Adipocyte (in vitro differentiated cells): ENCODE measurements around the gene MTCP1.

Source experiments
- DNase-seq: peaks from one replicate; pipeline ENCODE4 v3.0.0-alpha.2; 2015; ENCODE audit warnings: low read depth
- H3K27me3 ChIP-seq: replicated peaks from 2 replicates; pipeline ENCODE4 v1.7.0; 2013; ENCODE audit warnings: mild to moderate bottlenecking, low read length, moderate library complexity; ENCODE audit not compliant: control insufficient read depth, insufficient read depth
- H3K36me3 ChIP-seq: 2 replicates; pipeline ENCODE4 v1.7.0; 2013; ENCODE audit warnings: low read length, mild to moderate bottlenecking, moderate library complexity; ENCODE audit not compliant: control insufficient read depth, insufficient read depth, severe bottlenecking
- H3K4me1 ChIP-seq: 2 replicates; pipeline ENCODE4 v1.7.0; 2013; ENCODE audit warnings: mild to moderate bottlenecking, low read length, moderate library complexity; ENCODE audit not compliant: control insufficient read depth, insufficient read depth
- H3K4me3 ChIP-seq: 2 replicates; pipeline ENCODE4 v1.7.0; 2013; ENCODE audit warnings: mild to moderate bottlenecking, low read length, moderate library complexity
- H3K9ac ChIP-seq: 2 replicates; pipeline ENCODE4 v1.7.0; 2013; ENCODE audit warnings: mild to moderate bottlenecking, low read length, moderate library complexity
- H3K9me3 ChIP-seq: 2 replicates; pipeline ENCODE4 v1.7.0; 2013; ENCODE audit warnings: mild to moderate bottlenecking, low read length, moderate library complexity; ENCODE audit not compliant: control insufficient read depth

The MTCP1 gene, protein sequence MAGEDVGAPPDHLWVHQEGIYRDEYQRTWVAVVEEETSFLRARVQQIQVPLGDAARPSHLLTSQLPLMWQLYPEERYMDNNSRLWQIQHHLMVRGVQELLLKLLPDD

DNA sequence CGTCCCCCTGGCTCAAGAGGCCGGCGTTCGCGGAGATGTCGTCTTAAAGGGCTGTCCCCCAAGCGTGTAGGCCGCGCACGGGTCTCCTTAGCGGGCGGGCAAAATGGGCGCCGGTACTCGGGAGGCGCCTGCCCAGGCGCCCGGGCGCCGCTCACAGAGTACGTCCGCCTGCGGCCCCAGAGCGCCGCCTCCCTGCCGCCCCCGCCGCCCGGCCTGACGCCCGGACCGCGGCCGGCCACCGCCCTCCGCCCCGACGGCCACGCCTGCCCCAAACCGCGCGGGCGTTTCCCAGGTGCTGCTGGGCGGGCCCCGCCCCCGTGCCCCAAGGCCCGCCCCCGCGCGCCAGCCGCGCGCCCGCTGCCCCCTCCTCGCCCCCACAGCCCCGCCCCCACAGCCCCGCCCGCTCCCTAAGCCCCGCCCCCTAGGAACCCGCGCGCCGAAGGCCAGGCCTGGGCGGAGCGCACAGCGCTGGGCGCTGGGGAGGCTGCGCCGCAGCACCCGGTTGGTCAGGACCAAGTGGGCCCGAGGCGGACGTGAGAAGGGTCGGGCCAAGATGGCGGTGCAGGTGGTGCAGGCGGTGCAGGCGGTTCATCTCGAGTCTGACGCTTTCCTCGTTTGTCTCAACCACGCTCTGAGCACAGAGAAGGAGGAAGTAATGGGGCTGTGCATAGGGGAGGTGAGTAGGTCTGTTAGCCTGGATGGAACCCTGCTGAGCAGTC lies at the start of gene MTCP1, which contains the start of the genes BRCC3 and CMC4:
TSS of gene MTCP1 (minus strand) at position 162 of the 719 bp plus-strand sequence. CDS start 5,126 bp downstream, outside the sequence.
TSS of gene BRCC3 (plus strand) at position 534 of the 719 bp plus-strand sequence. CDS start at position 554, 20 bp downstream.
TSS of gene CMC4 (minus strand) at position 162 of the 719 bp plus-strand sequence. CDS start 7,113 bp downstream, outside the sequence.
- peak; percentile 89 for DNase-seq
- no peaks in the 10 kb centered on the region for H3K9me3 ChIP-seq
- H3K4me3 ChIP-seq, result peak within 1 kb of the TSS; percentile 89
- H3K9ac ChIP-seq, result peak within 1 kb of the TSS; percentile 87
- H3K27me3 ChIP-seq, result no peaks in the 10 kb centered on the region
- peaks cover 25% of the 10 kb centered on the region for H3K4me1 ChIP-seq
- no peaks in the 10 kb centered on the region for H3K36me3 ChIP-seq

DNA sequence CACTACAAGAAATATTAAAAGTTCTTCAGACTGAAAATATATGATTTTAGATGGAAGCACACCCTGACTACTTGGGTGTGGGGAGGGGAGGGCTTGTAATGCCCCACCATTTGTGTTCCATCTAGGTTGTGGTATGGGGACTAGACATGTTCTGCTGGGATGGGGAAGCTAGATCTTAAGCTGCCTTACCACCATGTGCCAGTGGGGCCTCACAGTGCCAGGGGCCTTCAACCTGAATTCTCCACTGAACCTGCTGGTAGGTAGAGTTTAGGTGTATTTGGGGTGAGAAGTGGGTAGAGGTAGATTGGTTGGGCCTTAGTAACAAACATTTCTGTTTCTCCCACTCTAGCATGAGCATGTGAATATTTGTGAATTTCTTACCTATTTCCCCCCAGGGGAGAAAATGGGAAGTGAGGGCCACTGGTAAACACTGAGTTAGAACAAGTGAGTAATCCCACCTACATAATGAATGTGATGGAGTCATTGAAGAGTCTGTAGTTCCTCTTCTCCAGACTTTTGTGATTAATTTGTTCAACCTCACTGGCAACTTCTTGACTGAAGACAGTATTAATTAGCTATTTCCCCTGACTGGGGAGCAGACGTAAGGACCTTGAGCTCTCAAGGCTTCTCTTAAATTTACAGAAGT lies 44.4 kb upstream of the MTCP1 start:
- no peak for DNase-seq
- Histone ChIP-seq H3K36me3 (peaks cover 9% of the 10 kb centered on the region), H3K9me3 (peaks cover 7% of the 10 kb centered on the region), H3K4me3 (no peak overlapping the region), H3K27me3 (no peaks in the 10 kb centered on the region), H3K9ac (no peak overlapping the region), H3K4me1 (no peaks in the 10 kb centered on the region)

DNA sequence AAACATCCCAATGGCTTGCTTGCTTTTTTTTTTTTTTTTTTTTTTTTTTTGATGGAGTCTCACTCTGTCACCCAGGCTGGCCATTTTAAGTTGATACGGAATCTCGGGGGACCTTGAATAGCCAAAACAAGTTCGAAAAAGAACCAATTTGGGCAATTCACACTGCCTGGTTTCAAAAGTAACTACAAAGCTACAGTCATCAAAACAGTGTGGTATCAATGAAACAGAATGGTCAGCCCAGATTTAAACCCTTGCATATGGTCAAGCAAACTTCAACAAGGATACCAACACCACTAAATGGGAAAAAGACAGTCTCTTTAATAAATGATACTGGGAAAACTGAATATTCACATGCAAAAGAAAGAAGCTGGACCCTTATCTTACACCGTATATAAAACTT lies 42.2 kb upstream of the MTCP1 start:
- peaks cover 7% of the 10 kb centered on the region for H3K9me3 ChIP-seq
- H3K4me1 ChIP-seq, result no peaks in the 10 kb centered on the region
- no peaks in the 10 kb centered on the region for H3K27me3 ChIP-seq
- peaks cover 4% of the 10 kb centered on the region for H3K36me3 ChIP-seq
- H3K4me3 ChIP-seq, result no peak overlapping the region
- H3K9ac ChIP-seq, result no peak overlapping the region
- no peak for DNase-seq

DNA sequence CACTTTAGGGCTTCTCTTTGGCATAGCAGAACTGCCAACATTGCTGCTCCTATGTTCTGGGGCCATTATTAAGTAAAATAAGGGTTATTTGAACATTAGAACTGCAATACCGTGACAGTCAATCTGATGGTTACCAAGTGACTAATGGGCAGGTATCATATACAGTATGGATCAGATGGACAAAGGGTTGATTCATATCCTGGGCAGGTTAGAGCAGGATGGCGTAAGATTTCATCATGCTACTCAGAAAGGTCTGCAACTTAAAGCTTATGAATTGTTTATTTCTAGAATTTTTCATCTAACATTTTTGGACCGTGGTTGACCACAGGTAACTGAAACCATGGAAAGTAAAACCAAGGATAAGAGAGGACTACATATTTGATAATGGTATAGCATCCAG lies 41.2 kb upstream of the MTCP1 start:
- Histone ChIP-seq H3K9me3 (peaks cover 7% of the 10 kb centered on the region), H3K27me3 (no peaks in the 10 kb centered on the region), H3K4me3 (no peak overlapping the region), H3K36me3 (peaks cover 6% of the 10 kb centered on the region), H3K4me1 (no peaks in the 10 kb centered on the region), H3K9ac (no peak overlapping the region)
- DNase-seq, result no peak

DNA sequence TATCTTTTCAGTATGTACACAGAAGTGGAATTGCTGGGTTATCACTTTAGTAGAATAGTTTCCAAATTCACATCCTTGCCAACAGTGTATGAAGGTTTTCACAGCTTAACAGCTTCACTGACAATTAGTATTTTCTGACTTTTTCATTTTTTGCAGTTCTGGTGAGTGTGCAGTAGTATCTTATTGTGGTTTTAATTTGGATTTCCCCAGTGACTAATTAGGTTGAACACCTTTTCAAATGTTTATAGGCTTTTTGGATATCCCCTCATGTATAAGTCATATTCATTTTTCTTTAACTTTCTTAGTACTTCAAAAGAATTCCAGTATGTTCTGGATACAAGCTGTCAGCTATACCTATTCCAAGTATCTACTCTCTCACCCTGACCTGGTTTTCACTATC lies 37.5 kb upstream of the MTCP1 start:
- Histone ChIP-seq H3K4me1 (peaks cover 8% of the 10 kb centered on the region), H3K9me3 (peaks cover 6% of the 10 kb centered on the region), H3K9ac (no peak overlapping the region), H3K27me3 (no peaks in the 10 kb centered on the region), H3K4me3 (no peak overlapping the region), H3K36me3 (peaks cover 6% of the 10 kb centered on the region)
- no peak for DNase-seq

DNA sequence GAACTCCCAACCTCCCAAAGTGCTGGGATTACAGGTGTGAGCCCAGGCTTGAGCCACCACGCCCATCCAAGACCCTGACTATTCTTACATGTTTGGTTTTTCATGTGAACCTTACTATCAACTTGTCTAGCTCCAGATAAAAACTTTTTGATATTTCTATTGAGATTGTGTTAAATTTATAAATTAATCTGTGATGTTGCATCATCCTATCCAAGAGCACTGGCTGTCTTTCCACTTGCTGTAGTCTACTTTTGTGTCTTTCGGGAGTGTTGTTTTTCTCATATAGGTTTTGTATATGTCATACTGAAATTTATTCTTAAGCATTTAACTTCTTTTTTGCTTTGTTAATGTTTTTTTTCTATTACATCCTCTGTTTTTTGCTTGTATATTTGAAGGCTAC lies 35.0 kb upstream of the MTCP1 start:
- H3K36me3 ChIP-seq, result peaks cover 9% of the 10 kb centered on the region
- DNase-seq, result no peak
- H3K9me3 ChIP-seq, result no peaks in the 10 kb centered on the region
- H3K9ac ChIP-seq, result no peak overlapping the region
- H3K4me3 ChIP-seq, result no peak overlapping the region
- H3K4me1 ChIP-seq, result peaks cover 8% of the 10 kb centered on the region
- no peaks in the 10 kb centered on the region for H3K27me3 ChIP-seq

DNA sequence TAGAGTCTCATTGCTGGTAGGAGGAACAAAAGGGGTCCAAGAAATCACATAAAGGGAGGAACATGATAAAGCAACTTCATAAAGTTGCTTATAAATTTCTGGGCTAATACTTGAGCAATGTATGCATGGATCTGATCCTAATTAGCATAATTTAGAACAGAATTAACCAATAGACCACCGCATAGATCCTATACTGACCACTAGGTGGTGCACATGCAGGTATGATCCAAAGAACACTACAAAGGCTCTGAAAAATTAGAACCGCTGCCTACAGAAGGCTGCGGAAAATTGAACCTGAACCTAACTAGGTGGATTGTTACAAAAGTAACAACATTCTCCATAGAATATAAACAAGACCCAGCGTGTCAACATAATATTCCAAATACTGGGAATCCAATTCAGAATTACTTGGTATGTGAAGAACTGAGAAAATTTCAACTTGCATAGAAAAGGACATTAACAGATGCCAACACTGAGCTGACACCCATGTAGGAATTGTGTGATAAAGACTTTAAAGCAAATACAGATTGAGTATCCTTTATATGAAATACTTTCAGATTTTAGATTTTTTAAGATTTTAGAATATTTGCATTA lies 23.6 kb upstream of the MTCP1 start:
- DNase-seq, result peak; percentile 66
- H3K27me3 ChIP-seq, result no peaks in the 10 kb centered on the region
- H3K9ac ChIP-seq, result no peak overlapping the region
- no peak overlapping the region for H3K4me3 ChIP-seq
- no peaks in the 10 kb centered on the region for H3K9me3 ChIP-seq
- no peaks in the 10 kb centered on the region for H3K4me1 ChIP-seq
- H3K36me3 ChIP-seq, result peaks cover 18% of the 10 kb centered on the region

DNA sequence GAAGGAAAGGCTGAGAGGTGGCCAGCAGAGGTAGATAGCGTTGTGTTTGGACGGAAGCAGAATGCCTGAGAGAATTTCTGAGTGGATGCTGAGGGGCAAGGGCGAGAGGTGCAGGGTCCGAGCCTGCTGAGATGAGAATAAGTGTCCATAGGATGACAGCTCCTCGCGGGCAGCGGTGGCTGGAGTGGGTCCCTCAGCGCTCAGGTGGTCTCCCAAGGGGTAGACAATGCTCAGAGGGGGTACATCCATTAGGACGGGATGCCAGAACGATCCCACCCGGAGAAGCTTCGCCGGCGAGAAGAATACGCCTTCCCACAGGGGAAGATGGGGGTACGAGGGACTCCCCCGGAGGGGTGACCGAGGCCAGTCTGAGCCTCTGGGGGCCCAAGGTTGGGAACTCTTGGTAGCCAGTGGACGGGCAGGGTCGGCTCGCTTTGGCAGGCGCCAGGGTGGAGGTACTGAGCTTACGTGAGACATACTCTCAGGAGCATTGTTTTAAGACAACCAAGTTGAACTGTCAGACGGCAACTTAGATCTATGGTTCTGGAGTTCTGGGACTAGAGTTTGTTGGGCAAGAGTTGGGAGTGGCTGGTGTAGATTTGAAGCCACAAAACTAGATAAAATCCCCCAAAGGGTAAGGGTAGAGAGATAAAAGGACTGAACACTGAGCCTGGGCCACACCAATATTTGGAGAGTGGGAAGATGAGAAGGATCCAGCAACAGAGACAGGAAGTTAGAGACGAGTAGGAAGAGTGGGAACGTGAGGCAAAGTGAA lies 16.2 kb upstream of the MTCP1 start:
- H3K4me1 ChIP-seq, result no peaks in the 10 kb centered on the region
- no peaks in the 10 kb centered on the region for H3K9me3 ChIP-seq
- H3K9ac ChIP-seq, result no peak overlapping the region
- no peak for DNase-seq
- H3K27me3 ChIP-seq, result no peaks in the 10 kb centered on the region
- peaks cover 13% of the 10 kb centered on the region for H3K36me3 ChIP-seq
- no peak overlapping the region for H3K4me3 ChIP-seq

DNA sequence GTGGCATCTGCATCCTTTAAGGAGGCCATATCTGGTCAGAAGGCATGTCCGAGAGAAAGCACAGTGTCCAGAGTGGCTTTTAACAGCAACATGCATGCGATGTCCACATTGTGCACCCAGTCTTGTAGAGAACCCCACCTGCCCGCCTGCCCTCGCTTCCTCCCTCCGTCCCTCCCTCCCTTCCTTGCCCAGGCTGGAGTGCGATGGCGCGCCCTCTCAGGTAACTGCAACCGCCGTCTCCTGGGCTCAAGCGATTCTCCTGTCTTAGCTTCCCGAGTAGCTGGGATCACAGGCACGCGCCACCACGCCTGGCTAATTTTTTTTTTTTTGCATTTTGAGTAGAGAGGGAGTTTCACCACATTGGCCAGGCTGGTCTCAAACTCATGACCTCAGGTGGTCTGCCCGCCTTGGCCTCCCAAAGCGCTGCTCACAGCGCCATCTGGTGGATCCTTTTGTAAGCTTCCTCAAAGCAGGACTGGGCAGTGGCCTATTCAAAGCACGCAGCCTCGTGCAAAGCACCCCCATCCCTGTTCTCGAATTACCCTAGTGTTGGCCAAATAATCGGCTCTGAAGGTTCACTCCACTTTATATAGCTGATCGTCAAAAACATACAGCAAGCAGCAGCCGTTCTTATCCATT lies 15.4 kb upstream of the MTCP1 start:
- H3K27me3 ChIP-seq, result no peaks in the 10 kb centered on the region
- H3K9ac ChIP-seq, result no peak overlapping the region
- no peak overlapping the region for H3K4me3 ChIP-seq
- no peaks in the 10 kb centered on the region for H3K4me1 ChIP-seq
- peak; percentile 50 for DNase-seq
- peaks cover 12% of the 10 kb centered on the region for H3K36me3 ChIP-seq
- no peaks in the 10 kb centered on the region for H3K9me3 ChIP-seq

DNA sequence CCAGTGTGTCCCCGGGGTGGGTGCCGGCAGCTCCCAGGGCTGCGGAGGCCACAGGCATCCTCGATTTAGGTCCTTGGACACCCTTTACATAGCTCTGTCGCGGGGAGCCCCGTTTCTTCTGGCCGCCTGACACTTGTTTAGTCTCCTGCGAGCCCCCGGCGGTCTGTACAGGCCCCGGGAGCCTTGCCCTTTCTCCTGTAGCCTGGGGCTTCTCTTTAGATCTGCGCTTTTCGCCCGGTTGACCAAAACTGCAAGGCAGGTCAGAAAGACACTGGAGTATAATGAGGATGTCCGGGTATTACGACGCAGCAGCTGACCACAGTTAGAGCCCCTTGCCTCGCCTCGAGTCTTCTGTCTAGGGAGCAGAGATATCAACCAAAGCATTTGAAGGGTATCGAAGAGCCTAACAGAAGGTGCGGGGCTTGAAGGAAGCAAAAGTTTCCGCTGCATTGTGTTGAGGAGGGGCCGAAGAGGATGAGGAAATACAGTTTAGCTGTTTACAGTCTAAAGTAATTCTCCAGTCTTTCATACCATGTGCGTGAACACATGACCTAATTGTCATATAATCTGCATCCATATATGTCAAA lies 851 bp upstream of the MTCP1 start:
- Histone ChIP-seq H3K27me3 (no peaks in the 10 kb centered on the region), H3K4me3 (peak overlapping the region; percentile 89), H3K4me1 (peaks cover 25% of the 10 kb centered on the region), H3K9me3 (no peaks in the 10 kb centered on the region), H3K36me3 (peaks cover 2% of the 10 kb centered on the region), H3K9ac (peak overlapping the region; percentile 87)
- DNase-seq, result peak; percentile 17
